ENCODE data around the gene TGFBR3. TPM values are rescaled to one million over a fixed set of nuclear protein-coding genes. Genes with fewer than 3 reads are reported as not detected.
A peak's percentile ranks its signal among the peaks of the same experiment; 100 is the strongest.

Gene TGFBR3
- total and polyA plus RNA-seq, 2 of the 13 experiments (the other 11 are each of a cell fraction or from before 2014, with no cell fraction given) = 76.5 to 195 TPM

- no peak for TF ChIP-seq ZNF609 (CRISPR knock-in tag; IDR thresholded peaks at IDR 0.05; ENCODE audit: borderline replicate concordance)
- no peak for TF ChIP-seq CENPBD1 (CRISPR knock-in tag; IDR thresholded peaks at IDR 0.05; ENCODE audit: borderline replicate concordance, low read depth)
- no peak for TF ChIP-seq ZBTB39 (CRISPR knock-in tag; IDR thresholded peaks at IDR 0.05)
- no peak for TF ChIP-seq JUNB (CRISPR knock-in tag; IDR thresholded peaks at IDR 0.05; ENCODE audit: borderline replicate concordance)
- no peak for TF ChIP-seq MTF1 (CRISPR knock-in tag; IDR thresholded peaks at IDR 0.05)
- TF ChIP-seq FOSL2 (CRISPR knock-in tag; IDR thresholded peaks at IDR 0.05) = 0 out of 2 replicates have a peak, but pooled peaks have one; percentile 25
- TF ChIP-seq, protein P1, sequence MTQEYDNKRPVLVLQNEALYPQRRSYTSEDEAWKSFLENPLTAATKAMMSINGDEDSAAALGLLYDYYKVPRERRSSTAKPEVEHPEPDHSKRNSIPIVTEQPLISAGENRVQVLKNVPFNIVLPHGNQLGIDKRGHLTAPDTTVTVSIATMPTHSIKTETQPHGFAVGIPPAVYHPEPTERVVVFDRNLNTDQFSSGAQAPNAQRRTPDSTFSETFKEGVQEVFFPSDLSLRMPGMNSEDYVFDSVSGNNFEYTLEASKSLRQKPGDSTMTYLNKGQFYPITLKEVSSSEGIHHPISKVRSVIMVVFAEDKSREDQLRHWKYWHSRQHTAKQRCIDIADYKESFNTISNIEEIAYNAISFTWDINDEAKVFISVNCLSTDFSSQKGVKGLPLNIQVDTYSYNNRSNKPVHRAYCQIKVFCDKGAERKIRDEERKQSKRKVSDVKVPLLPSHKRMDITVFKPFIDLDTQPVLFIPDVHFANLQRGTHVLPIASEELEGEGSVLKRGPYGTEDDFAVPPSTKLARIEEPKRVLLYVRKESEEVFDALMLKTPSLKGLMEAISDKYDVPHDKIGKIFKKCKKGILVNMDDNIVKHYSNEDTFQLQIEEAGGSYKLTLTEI (CRISPR knock-in tag; conservative IDR thresholded peaks at IDR 0.05) = no peak
- TF ChIP-seq, protein P2, sequence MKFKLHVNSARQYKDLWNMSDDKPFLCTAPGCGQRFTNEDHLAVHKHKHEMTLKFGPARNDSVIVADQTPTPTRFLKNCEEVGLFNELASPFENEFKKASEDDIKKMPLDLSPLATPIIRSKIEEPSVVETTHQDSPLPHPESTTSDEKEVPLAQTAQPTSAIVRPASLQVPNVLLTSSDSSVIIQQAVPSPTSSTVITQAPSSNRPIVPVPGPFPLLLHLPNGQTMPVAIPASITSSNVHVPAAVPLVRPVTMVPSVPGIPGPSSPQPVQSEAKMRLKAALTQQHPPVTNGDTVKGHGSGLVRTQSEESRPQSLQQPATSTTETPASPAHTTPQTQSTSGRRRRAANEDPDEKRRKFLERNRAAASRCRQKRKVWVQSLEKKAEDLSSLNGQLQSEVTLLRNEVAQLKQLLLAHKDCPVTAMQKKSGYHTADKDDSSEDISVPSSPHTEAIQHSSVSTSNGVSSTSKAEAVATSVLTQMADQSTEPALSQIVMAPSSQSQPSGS (CRISPR knock-in tag; IDR thresholded peaks at IDR 0.05) = no peak
- peak; percentile 27; the same call in 1 of the 2 replicates for TF ChIP-seq ZNF362 (CRISPR knock-in tag; IDR thresholded peaks at IDR 0.05; ENCODE audit: borderline replicate concordance)
Measured at GRCh38 chr1:91819038-91819788, 66.7 kb downstream of the TGFBR3 start (continued).
